GM10248 (cell line): Measurements from ENCODE around the gene TMEM109.

Source experiments
- CTCF ChIA-PET: fragments of 300-600 bp; sonication (Branson Sonifier 250); formaldehyde crosslinking; extraction: SDS; loops from one replicate; lab custom pipeline; 2021; ENCODE audit warnings: antibody characterized with exemption; lab: Yijun Ruan, JAX
- POLR2A ChIA-PET: fragments of 350-650 bp; sonication (Branson Sonifier 250); formaldehyde crosslinking; extraction: SDS; loops from one replicate; lab custom pipeline; 2020; ENCODE audit warnings: antibody characterized with exemption; lab: Yijun Ruan, JAX
- DNase-seq: peaks from one replicate; pipeline ENCODE4 v3.0.0; 2012; ENCODE audit errors: extremely low spot score
- TF ChIP-seq, protein P1 (sequence below): IDR thresholded peaks from 2 replicates; pipeline ENCODE4 v1.5.1; 2012; ENCODE audit warnings: mild to moderate bottlenecking, low read depth; ENCODE audit errors: extremely low read depth, missing control alignments, control extremely low read depth

TMEM109 gene

DNA sequence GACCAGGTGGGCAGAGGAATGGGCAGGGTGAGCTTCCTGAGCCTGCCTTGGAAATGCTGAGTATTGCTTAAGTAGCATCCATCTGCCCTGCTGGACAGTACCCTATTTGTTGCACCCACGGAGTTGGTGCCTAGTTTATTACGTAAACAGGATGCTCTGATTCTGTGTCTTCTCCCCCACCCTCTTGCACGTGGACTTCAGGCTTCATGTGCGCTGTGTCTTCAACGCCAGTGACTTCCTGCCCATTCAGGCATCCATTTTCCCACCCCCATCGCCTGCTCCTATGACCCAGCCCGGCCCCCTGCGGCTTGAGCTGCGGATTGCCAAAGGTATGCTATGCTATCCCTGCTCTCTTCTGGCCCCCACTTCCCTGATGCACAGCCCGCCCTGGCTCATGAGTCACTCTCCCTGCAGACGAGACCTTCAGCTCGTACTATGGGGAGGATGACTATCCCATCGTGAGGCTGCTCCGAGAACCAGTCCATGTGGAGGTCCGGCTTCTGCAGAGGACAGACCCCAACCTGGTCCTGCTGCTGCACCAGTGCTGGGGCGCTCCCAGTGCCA, 40.9 kb upstream of the TMEM109 start:
- no peak for DNase-seq
- CTCF ChIA-PET, result interaction anchor here (1.0 to 1.9 kb wide), 3 partner anchors 17 to 51 kb away, joined by 3 to 6 read pairs (median 3); partner anchors contain the start of gene PTGDR2
- TF ChIP-seq, protein P1, sequence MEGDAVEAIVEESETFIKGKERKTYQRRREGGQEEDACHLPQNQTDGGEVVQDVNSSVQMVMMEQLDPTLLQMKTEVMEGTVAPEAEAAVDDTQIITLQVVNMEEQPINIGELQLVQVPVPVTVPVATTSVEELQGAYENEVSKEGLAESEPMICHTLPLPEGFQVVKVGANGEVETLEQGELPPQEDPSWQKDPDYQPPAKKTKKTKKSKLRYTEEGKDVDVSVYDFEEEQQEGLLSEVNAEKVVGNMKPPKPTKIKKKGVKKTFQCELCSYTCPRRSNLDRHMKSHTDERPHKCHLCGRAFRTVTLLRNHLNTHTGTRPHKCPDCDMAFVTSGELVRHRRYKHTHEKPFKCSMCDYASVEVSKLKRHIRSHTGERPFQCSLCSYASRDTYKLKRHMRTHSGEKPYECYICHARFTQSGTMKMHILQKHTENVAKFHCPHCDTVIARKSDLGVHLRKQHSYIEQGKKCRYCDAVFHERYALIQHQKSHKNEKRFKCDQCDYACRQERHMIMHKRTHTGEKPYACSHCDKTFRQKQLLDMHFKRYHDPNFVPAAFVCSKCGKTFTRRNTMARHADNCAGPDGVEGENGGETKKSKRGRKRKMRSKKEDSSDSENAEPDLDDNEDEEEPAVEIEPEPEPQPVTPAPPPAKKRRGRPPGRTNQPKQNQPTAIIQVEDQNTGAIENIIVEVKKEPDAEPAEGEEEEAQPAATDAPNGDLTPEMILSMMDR, result no peak
- POLR2A ChIA-PET, result no interaction called here

DNA sequence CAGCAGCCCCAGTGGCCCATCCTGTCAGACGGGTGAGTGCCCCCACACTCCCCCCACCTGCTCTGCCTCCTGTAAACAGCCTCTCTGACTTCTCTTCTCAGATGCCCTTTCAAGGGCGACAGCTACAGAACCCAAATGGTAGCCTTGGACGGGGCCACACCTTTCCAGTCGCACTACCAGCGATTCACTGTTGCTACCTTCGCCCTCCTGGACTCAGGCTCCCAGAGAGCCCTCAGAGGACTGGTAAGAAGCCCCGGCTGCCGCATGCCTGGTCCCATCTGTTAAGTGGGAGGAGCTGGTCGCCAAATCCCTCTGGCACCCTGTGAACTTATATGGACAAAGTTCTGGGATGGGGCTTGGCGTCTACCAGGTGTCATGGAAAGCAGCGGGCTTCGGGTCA, 40.4 kb upstream of the TMEM109 start:
- POLR2A ChIA-PET, result no interaction called here
- DNase-seq, result no peak
- CTCF ChIA-PET, result interaction anchor here (1.4 kb wide), 1 partner anchor 14 kb away, joined by 3 read pairs; no protein-coding TSS in a partner anchor
- TF ChIP-seq, protein P1, result no peak

DNA sequence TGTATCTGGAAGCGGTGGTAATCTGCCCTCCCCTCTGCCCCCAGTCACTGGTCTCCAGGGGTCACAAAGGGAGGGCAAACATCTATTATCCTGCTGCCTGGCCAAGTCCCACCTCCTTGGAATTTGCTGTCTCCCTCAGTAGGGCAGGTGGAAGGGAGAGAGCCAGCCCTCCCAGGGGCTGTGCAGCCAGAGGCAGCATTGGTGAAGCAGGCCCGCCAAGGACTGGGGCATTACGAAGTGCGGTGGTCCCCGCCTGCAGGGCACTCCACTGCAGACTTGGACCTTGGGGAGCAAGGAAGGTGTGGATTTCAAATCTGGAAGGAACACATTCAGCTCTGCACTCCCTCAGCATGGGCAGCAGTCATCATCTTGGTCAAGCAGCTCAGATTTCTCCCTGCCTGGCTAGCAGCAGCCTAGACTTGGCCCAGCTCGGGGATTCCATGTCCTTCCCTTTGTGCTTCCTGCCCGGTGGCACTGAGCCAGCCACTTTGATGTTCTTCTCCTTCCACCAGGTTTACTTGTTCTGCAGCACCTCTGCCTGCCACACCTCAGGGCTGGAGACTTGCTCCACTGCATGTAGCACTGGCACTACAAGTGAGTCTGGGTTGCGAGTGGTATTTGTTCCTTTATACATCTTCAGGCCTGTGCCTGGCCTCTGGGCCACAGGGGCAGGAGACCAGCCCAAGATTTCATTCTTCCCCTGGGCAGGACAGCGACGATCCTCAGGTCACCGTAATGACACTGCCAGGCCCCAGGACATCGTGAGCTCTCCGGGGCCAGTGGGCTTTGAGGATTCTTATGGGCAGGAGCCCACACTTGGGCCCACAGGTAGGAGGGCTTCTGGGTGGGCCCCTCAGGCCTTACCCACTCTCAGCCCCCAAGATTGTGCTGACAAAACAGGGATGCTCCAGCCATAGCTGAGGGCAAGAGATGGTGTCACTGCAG, 39.3 kb upstream of the TMEM109 start:
- ChIA-PET CTCF (interaction anchor here (0.8 to 5.1 kb wide), 5 partner anchors 12 to 24 kb away, joined by 3 to 24 read pairs (median 3); no protein-coding TSS in a partner anchor), POLR2A (interaction anchor here (0.6 kb wide), 1 partner anchor 28 kb away, joined by 3 read pairs; no protein-coding TSS in a partner anchor)

DNA sequence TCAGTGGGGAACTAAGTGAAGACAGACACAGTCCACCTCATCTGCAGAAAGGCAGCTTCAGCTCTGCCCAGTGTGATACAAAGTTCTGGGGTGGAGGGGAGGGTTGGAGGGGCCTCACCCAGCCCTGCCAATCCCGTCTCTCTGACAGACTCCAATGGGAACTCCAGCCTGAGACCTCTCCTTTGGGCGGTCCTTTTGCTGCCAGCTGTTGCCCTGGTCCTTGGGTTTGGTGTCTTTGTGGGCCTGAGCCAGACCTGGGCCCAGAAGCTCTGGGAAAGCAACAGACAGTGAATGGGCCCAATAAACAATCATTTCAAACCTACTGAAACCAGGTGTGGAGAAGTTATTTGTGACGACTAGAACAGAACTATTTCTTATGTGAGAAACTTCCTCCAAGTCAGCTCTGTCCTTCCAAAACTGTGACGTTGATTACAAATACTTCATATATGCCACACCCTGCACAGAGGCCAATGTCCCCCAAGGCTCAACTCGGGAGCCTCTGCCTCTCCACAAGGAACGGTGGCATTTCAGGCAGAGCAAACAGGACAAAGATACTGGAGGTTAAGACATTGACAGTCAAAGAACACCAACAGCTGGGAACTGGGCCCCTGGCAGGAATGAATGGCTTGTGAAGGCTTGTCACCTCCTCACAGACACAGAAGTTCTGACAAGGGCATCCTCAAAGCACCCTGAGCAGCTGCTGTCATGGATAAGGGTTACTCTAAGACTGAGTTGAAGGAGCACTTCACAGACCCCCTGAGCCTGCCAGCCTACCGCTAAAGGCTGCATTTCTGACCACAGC, 38.4 kb upstream of the TMEM109 start:
- TF ChIP-seq, protein P1, result no peak
- CTCF ChIA-PET, result interaction anchor here (0.8 to 5.1 kb wide), 6 partner anchors 9 to 23 kb away, joined by 3 to 24 read pairs (median 4); no protein-coding TSS in a partner anchor
- DNase-seq, result no peak
- POLR2A ChIA-PET, result interaction anchor here (0.6 kb wide), 1 partner anchor 29 kb away, joined by 3 read pairs; no protein-coding TSS in a partner anchor

More for the DNA sequence above, 39.3 kb upstream of the TMEM109 start:
- TF ChIP-seq, protein P1, result no peak
- DNase-seq, result no peak

DNA sequence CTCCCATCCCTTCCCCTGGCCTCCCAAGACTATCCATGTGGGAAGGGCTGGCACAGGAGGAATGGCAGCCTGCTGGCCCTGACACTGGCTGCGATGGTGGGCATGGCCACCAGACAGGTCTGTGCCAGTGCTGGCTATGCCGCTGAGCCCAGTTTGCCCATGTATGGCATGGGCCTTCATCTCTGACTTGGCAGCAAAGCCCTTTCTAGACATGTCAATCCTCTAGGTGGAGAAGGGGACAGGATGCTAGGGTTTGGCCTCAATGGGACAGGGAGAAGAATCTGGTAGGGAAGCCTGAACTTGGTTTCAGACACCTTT, 37.8 kb upstream of the TMEM109 start:
- no peak for DNase-seq
- TF ChIP-seq, protein P1, result no peak
- POLR2A ChIA-PET, result no interaction called here
- CTCF ChIA-PET, result interaction anchor here (1.1 to 5.1 kb wide), 5 partner anchors 10 to 22 kb away, joined by 3 to 24 read pairs (median 6); no protein-coding TSS in a partner anchor
